HG02588 (cell line): Measurements from ENCODE around the gene MRPS12.

Experiments used
- ATAC-seq: cut with Tn5 transposase; IDR thresholded peaks from one replicate; pipeline ENCODE4 v1.9.1; 2021; ENCODE audit warnings: mild to moderate bottlenecking, moderate library complexity; ENCODE audit not compliant: unreplicated experiment

The MRPS12 gene

DNA sequence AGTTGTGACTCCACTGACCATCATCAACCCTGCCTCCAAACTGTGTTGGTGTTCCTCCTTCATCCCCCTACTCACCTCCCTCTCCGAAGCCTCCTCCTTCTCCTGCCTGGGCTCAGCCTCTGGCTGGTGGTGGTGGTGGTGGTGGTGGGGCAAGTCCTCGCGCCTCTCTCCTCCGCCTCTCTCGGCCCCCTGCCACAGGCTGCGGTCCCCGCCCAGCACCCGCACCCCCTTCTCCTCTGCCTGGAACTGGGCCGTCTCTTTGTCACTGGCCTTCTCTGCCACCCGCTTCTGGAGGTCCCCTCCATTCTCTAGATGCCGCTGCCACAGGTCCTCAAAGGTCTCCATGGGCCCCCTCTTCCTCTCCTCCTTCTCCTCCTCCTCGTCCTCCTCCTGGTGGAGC is 20.3 kb upstream of the MRPS12 start:
- ATAC-seq: no peak

GRCh38 chr19:38911388-38912001 is 19.2 kb upstream of the MRPS12 start:
- ATAC-seq: no peak

DNA sequence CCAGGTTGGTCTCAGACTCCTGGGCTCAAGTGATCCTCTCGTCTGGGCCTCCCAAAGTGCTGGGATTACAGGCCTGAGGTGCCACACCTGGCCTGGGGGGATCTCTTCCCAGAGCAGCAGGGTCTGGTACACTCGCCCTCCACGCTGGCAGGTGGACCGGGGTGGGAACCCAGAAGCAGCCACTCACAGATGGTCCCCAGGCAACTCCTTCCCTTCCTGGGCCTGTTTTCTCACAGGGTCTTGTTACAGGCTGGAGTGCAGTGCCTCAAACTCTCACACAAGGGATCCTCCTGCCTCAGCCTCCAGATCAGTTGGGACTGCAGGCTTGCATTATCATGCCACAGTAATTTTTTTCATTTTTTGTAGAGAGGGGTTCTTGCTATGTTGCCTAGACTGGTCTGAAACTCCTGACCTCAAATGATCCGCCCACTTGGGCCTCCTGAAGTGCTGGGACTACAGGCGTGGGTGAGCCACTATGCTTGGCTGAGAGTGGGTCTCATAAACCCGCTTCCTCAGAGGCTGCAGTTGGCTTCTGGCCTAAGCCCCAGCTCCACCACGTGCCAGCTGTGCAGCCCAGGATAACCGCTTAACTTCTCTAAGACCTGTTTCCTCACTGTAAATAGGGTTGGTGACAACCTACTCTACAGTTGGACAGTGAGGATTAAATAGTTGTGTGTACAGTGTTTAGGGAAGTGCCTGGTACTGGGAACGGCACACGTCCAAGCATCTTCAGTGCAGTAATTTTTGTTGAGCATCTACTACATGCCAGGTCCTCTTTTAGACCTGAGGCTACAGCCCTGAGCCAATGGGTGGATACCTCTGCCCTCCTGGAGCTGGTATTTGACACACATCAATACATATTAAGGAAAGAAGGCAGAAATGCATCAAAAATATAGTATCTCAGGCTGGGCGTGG is 17.9 kb upstream of the MRPS12 start:
- no peak for ATAC-seq

- ATAC-seq: no peak
Measured at GRCh38 chr19:38913958-38914357, 16.8 kb upstream of the MRPS12 start.

DNA sequence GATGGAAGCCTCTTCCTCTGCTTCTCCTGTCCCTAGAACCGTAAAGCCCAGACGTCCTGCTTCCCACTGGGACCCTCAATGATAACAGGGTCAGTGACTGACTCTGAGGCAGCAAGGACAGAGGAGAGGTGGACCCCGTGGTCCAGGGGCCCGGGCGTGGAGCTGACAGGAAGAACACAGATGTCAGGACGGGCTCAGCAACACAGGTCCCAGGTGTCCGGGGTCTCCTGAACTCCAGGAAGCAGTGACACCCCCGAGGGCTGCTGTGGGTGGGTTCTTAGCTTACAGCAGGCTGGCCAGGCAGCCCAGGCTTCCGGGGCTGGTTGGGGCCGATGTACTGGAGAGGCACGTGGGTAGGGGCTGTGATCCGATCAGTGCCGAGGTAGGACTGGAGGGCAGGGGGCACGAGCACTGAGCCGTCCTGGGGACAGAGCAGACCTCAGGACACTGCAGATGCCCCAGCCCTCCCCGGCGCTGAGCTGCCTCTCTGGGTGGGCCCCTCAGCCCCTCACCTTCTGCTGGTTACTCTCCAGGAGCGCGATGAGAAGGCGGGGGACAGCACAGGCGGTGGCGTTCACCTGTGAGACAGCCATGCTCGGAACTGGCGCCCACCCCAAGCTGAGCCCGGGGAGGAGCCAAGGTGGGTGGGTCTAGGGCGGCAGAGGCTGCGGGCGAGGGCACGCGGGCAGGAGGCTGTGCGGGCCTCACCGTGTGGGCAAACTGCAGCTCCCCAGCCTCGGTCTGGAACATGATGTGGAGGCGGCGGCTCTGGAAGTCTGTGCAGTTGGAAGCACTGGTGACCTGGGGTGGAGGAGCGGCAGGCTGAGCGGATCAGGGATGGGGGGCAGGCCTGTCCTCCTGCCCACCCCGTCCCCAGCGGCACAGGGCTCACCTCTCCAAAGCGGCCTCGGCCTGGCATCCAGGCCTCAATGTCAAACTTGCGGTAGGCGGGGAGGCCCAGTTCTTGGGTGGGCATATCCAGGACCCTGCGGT is 15.1 kb upstream of the MRPS12 start:
- ATAC-seq: no peak

- no peak for ATAC-seq
Measured at GRCh38 chr19:38917516-38917915, 13.2 kb upstream of the MRPS12 start.

- ATAC-seq: no peak
Measured at GRCh38 chr19:38917921-38918491, 12.7 kb upstream of the MRPS12 start.

GRCh38 chr19:38918526-38918925 is 12.2 kb upstream of the MRPS12 start:
- ATAC-seq: no peak

DNA sequence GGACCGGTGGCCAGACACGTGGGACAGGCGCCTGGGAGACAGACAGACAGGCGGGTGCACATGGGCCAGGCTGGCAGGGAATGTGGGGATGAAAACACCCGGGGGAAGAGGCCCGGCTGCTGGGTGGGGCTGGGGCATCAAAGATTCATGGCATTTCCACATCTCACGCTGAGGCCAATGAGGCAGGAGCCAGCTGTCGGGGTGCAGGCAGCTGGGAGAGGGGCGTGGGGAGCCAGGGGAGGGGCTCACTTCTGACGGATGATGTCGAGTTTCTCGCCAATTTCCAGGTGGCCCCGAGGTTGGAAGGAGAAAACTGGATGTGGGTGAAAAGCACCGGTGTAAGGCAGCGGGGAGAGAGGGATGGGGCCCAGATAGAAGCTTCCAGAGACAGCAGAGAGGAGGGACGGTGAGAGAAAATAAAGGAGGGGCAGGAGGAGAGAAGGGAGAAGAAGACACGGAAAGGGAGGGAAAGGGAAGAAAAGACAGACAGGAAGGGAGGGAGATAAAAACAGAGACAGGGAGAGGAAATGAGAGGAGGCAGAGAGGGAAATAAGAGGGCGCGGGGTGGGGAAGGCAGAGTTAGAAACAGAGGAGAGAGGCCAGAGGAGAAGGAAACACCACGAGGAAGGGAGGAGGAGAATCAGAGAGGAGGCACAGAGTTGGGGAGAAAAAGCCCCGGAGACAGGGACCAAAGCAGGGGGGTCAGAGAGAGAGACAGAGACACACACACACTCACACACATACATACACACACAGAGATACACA is 10.7 kb upstream of the MRPS12 start:
- ATAC-seq: no peak

DNA sequence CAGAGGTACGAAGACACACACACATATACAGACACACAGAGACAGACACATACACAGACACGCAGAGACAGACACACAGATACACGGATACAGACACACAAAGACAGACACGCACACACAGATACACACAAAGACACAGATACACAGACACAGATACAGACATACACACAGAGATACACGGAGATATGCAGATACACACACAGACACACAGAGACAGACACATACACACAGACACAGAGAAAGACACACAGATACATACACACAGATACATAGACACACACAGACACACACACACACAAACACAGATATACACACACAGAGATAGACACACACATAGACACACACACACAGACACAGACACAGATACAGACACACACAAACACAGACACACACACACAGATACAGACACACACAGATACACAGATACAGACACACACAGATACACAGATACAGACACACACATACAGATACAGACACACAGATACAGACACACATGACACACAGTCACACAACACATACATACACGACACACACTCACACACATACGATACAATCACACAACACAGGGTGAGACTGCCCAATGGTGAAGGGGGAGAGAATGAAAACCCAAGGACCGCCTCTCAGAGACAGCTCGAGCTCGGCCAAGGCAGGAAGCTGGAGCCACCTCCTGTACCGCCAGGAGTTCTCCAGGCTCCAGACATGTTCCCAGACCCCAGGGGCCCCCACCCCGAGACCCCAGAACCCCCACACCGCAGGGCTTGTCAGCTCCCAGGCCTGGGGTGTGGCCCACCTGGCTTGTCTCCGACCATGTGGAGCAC is 9.9 kb upstream of the MRPS12 start:
- ATAC-seq: no peak

DNA sequence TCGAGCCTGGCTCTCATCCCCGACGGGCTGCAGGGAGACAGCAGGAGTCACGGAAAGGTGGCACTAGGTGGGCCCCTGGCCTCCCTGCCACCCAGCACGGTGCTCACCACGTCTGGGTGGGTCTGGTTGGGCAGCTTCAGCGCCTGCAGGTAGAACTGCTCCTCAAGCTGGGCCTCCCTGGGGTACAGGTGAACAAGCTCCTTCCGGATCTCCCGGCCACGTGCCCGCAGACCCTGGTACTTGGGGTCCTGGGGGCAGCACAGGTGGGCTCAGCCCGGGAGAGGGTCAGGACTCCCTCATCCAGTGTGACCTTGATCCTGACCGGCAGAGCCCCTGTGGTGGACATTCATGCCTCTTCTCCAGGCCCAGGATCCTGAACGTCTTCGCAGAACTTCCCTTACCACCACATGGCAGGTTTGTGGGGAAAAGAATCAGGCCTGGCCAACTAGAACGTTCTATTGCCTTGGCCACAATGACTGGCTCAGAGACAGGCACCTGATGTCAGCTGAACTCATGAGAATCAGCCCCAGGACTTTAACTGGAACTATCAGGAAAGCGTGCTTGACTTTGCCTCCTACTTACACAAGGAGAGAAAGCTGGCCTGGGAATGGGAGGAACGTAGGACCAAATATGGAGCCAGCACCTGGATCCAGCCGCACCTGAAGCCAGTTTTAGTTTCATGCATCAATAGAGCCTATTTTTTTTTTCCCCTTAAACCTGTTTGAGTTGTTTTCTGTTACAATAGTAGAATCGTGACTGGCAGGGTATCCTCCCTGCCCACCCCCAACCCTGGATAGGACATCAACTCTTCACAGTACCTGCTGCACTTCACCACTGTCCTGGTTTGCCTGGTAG is 9.1 kb upstream of the MRPS12 start:
- no peak for ATAC-seq

GRCh38 chr19:38922482-38922881 is 8.3 kb upstream of the MRPS12 start:
- ATAC-seq: no peak

GRCh38 chr19:38924388-38924787 is 6.4 kb upstream of the MRPS12 start:
- ATAC-seq: no peak

- no peak for ATAC-seq
Measured at GRCh38 chr19:38928391-38929001, 2.2 kb upstream of the MRPS12 start.

- ATAC-seq: peak; percentile 65
Measured at GRCh38 chr19:38929929-38930775, 592 bp upstream of the MRPS12 start, which contains the start of gene SARS2. Gene SARS2 (minus strand): TSS chr19:38930763. CDS start chr19:38930736, 27 bp downstream.

DNA sequence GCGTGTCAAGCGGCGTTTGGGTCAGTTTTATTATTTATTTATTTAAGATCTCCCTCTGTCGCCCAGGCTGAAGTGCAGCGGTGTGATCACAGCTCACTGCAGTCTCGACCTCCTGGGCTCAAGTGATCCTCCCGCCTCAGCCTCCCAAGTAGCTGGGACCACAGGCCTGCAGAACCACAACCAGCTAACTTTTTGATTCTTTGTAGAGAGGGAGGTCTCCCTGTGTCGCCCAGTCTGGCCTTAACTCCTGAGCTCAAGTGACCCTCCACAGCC is 713 bp downstream of the MRPS12 start:
- ATAC-seq: no peak
